ENCODE measurements around the gene SLC6A17. TPM values are rescaled to one million over a fixed set of nuclear protein-coding genes. Genes with fewer than 3 reads are reported as not detected.

The SLC6A17 gene
- total and polyA plus RNA-seq, 12 donors: 0.04 to 6.9 (median 1.4) TPM; not detected in 1

DNA sequence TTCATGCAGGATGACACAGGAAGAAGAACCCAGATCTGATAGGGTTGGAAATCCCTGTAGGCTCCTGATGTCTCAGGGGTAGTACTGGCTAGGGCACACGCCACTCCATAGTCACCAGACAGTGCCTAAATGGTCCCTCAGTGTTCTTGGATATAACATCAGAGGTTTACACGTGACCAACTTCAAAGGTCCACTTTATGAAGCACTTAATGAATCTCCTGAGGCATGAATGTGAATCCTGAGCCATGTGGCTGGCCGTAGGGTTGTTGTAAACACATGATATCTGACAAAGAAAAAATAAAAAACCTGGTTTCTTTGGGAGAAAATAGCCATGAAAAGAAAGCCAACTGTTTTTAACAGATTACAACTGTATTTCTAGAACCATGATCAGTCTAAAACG lies 27.5 kb downstream of the SLC6A17 start:
- no peaks in the 10 kb centered on the region for H3K36me3 ChIP-seq (replicated peaks in 1 of 2)
- H3K27me3 ChIP-seq: peaks cover 14% of the 10 kb centered on the region
- DNase-seq: no peak
- no peak overlapping the region for H3K4me3 ChIP-seq
- H3K27ac ChIP-seq: no peak overlapping the region
- no peaks in the 10 kb centered on the region for H3K9me3 ChIP-seq (replicated peaks in 1 of 3)
- WGBS, 4 donors: 61 to 75% (median 69%) methylated on average over 4 of the region's 4 CpGs
- intact Hi-C loops (cut with DNase I): no loop called here
- TF ChIP-seq POLR2A (IDR thresholded peaks at IDR 0.05) (no peak), CTCF (IDR thresholded peaks at IDR 0.05) (no peak)
- H3K4me1 ChIP-seq (replicated peaks in 1 of 2): no peaks in the 10 kb centered on the region

- peaks cover 0 to 15% of the 10 kb centered on the region in 2 donors for H3K4me1 ChIP-seq (replicated peaks in 1 of 2)
- DNase-seq: no peak
- H3K27me3 ChIP-seq: peaks cover 6% of the 10 kb centered on the region
- no peak for TF ChIP-seq CTCF (IDR thresholded peaks at IDR 0.05)
- no peak for TF ChIP-seq POLR2A (IDR thresholded peaks at IDR 0.05)
- no peak overlapping the region for H3K27ac ChIP-seq
- no peak overlapping the region for H3K4me3 ChIP-seq
- WGBS, 4 donors: 73 to 81% (median 80%) methylated on average over 12 of the region's 12 CpGs
- H3K9me3 ChIP-seq (replicated peaks in 1 of 3): no peaks in the 10 kb centered on the region
- H3K36me3 ChIP-seq (replicated peaks in 1 of 2): no peaks in the 10 kb centered on the region
- intact Hi-C loops (cut with DNase I): no loop called here
These were observed 33.4 kb downstream of the SLC6A17 start for GRCh38 chr1:110183642-110184167.

GRCh38 chr1:110184446-110184845 lies 34.2 kb downstream of the SLC6A17 start:
- 59 to 72% (median 63%) methylated on average over 5 of the region's 5 CpGs for WGBS, 4 donors
- peaks cover 6% of the 10 kb centered on the region for H3K27me3 ChIP-seq
- no peak overlapping the region for H3K27ac ChIP-seq
- no peak overlapping the region for H3K4me3 ChIP-seq
- H3K4me1 ChIP-seq (replicated peaks in 1 of 2): peaks cover 0 to 18% of the 10 kb centered on the region in 2 donors
- no peak for TF ChIP-seq CTCF (IDR thresholded peaks at IDR 0.05)
- no peak for TF ChIP-seq POLR2A (IDR thresholded peaks at IDR 0.05)
- H3K9me3 ChIP-seq (replicated peaks in 1 of 3): no peaks in the 10 kb centered on the region
- intact Hi-C loops (cut with DNase I): no loop called here
- DNase-seq: no peak
- no peaks in the 10 kb centered on the region for H3K36me3 ChIP-seq (replicated peaks in 1 of 2)

- intact Hi-C loops (cut with DNase I): no loop called here
- TF ChIP-seq CTCF (IDR thresholded peaks at IDR 0.05): no peak
- TF ChIP-seq POLR2A (IDR thresholded peaks at IDR 0.05): no peak
- peaks cover 6% of the 10 kb centered on the region for H3K27me3 ChIP-seq
- H3K27ac ChIP-seq: no peak overlapping the region
- no peaks in the 10 kb centered on the region for H3K36me3 ChIP-seq (replicated peaks in 1 of 2)
- H3K9me3 ChIP-seq (replicated peaks in 1 of 3): no peaks in the 10 kb centered on the region
- no peak overlapping the region for H3K4me3 ChIP-seq
- no peak for DNase-seq
- peaks cover 0 to 18% of the 10 kb centered on the region in 2 donors for H3K4me1 ChIP-seq (replicated peaks in 1 of 2)
- 60 to 76% (median 72%) methylated on average over 8 to 10 of the region's 10 CpGs for WGBS, 4 donors
These were observed 34.9 kb downstream of the SLC6A17 start for GRCh38 chr1:110185181-110185580.

Measured in adrenal gland (tissue), 12 donors.